KOPT-K1 (cell line): ENCODE measurements around the gene SETDB1.

Source experiments
- H3K27ac ChIP-seq: fragments of 200-600 bp; sonication (generic); 2 replicates; pipeline ENCODE4 v1.5.1; 2016; ENCODE audit warnings: antibody characterized with exemption, mild to moderate bottlenecking, low read depth, low read length; ENCODE audit not compliant: poor library complexity, severe bottlenecking
- H3K36me3 ChIP-seq: fragments of 200-600 bp; sonication (generic); 2 replicates; pipeline ENCODE4 v1.5.1; 2017; ENCODE audit warnings: antibody characterized with exemption, mild to moderate bottlenecking, low read length, moderate library complexity; ENCODE audit not compliant: insufficient read depth
- H3K9me3 ChIP-seq: fragments of 200-600 bp; sonication (generic); 2 replicates; pipeline ENCODE4 v1.5.1; 2017; ENCODE audit warnings: antibody characterized with exemption, low read length, mild to moderate bottlenecking; ENCODE audit not compliant: insufficient read depth, poor library complexity, severe bottlenecking

SETDB1 gene

GRCh38 chr1:150999926-151000325 lies 73.8 kb downstream of the SETDB1 start:
- no peaks in the 10 kb centered on the region for H3K9me3 ChIP-seq
- no peak overlapping the region for H3K27ac ChIP-seq
- no peaks in the 10 kb centered on the region for H3K36me3 ChIP-seq

- Histone ChIP-seq H3K27ac (no peak overlapping the region), H3K9me3 (no peaks in the 10 kb centered on the region), H3K36me3 (no peaks in the 10 kb centered on the region)
These were observed 74.2 kb downstream of the SETDB1 start for GRCh38 chr1:151000408-151000807.

GRCh38 chr1:151001602-151002001 lies 75.4 kb downstream of the SETDB1 start:
- no peak overlapping the region for H3K27ac ChIP-seq
- no peaks in the 10 kb centered on the region for H3K9me3 ChIP-seq
- H3K36me3 ChIP-seq: no peaks in the 10 kb centered on the region

- no peaks in the 10 kb centered on the region for H3K9me3 ChIP-seq
- no peak overlapping the region for H3K27ac ChIP-seq
- no peaks in the 10 kb centered on the region for H3K36me3 ChIP-seq
These were observed 75.9 kb downstream of the SETDB1 start for GRCh38 chr1:151002051-151002450.

GRCh38 chr1:151002611-151003010 lies 76.4 kb downstream of the SETDB1 start:
- no peaks in the 10 kb centered on the region for H3K36me3 ChIP-seq
- H3K27ac ChIP-seq: no peak overlapping the region
- no peaks in the 10 kb centered on the region for H3K9me3 ChIP-seq

- no peaks in the 10 kb centered on the region for H3K36me3 ChIP-seq
- H3K27ac ChIP-seq: no peak overlapping the region
- H3K9me3 ChIP-seq: no peaks in the 10 kb centered on the region
These were observed 77.0 kb downstream of the SETDB1 start for GRCh38 chr1:151003180-151003579.

- H3K36me3 ChIP-seq: no peaks in the 10 kb centered on the region
- no peaks in the 10 kb centered on the region for H3K9me3 ChIP-seq
- no peak overlapping the region for H3K27ac ChIP-seq
These were observed 79.7 kb downstream of the SETDB1 start for GRCh38 chr1:151005729-151006319.

- Histone ChIP-seq H3K27ac (peak within 1 kb of the TSS; percentile 74), H3K9me3 (no peaks in the 10 kb centered on the region), H3K36me3 (no peaks in the 10 kb centered on the region)
These were observed 80.3 kb downstream of the SETDB1 start, which contains the start of gene MINDY1 for GRCh38 chr1:151006327-151007052. Gene MINDY1 (minus strand): TSS chr1:151006902. CDS start chr1:151002617, 4,285 bp downstream.

GRCh38 chr1:151007853-151008243 lies 81.7 kb downstream of the SETDB1 start:
- peak overlapping the region; percentile 74 for H3K27ac ChIP-seq
- no peaks in the 10 kb centered on the region for H3K9me3 ChIP-seq
- H3K36me3 ChIP-seq: 0 out of 2 replicates have a peak, but pooled peaks cover 3% of the 10 kb centered on the region

- H3K36me3 ChIP-seq: 0 out of 2 replicates have a peak, but pooled peaks cover 3% of the 10 kb centered on the region
- H3K9me3 ChIP-seq: no peaks in the 10 kb centered on the region
- H3K27ac ChIP-seq: peak within 1 kb of the TSS; percentile 74
These were observed 82.4 kb downstream of the SETDB1 start, which contains the start of gene PRUNE1 for GRCh38 chr1:151008244-151009205. Gene PRUNE1 (plus strand): TSS chr1:151008449. CDS start chr1:151008633, 184 bp downstream.

- peak overlapping the region; percentile 74 for H3K27ac ChIP-seq
- no peaks in the 10 kb centered on the region for H3K9me3 ChIP-seq
- 0 out of 2 replicates have a peak, but pooled peaks cover 3% of the 10 kb centered on the region for H3K36me3 ChIP-seq
These were observed 83.0 kb downstream of the SETDB1 start for GRCh38 chr1:151009206-151009587.

GRCh38 chr1:151009674-151010345 lies 83.6 kb downstream of the SETDB1 start:
- no peaks in the 10 kb centered on the region for H3K9me3 ChIP-seq
- H3K36me3 ChIP-seq: 0 out of 2 replicates have a peak, but pooled peaks cover 3% of the 10 kb centered on the region
- no peak overlapping the region for H3K27ac ChIP-seq

GRCh38 chr1:151010346-151010726 lies 84.2 kb downstream of the SETDB1 start:
- no peaks in the 10 kb centered on the region for H3K9me3 ChIP-seq
- 0 out of 2 replicates have a peak, but pooled peaks cover 3% of the 10 kb centered on the region for H3K36me3 ChIP-seq
- no peak overlapping the region for H3K27ac ChIP-seq

GRCh38 chr1:151011154-151011850 lies 85.1 kb downstream of the SETDB1 start:
- H3K27ac ChIP-seq: peak overlapping the region; percentile 11
- 0 out of 2 replicates have a peak, but pooled peaks cover 3% of the 10 kb centered on the region for H3K36me3 ChIP-seq
- H3K9me3 ChIP-seq: no peaks in the 10 kb centered on the region
